IgD-negative memory B cell (primary cell): ENCODE data around the gene TBATA. TPM values are rescaled to one million over a fixed set of nuclear protein-coding genes. Genes with fewer than 3 reads are reported as not detected.
"Not testable (repeated sequence)": the region's sequence is repeated elsewhere in the genome, so short reads cannot be mapped to it uniquely, and the experiment has no call there.

Experiments used
- H3K27ac Mint-ChIP-seq, 3 donors: one replicate each; pipeline ENCODE4 v1.8.0; 2020 to 2022; ENCODE audit warnings: mild to moderate bottlenecking in 3 of 3, mixed read lengths in 3 of 3, moderate library complexity in 1 of 3
- H3K27me3 Mint-ChIP-seq: one replicate; pipeline ENCODE4 v1.8.0; 2021; ENCODE audit warnings: mixed read lengths
- H3K36me3 Mint-ChIP-seq: one replicate; pipeline ENCODE4 v1.8.0; 2020; ENCODE audit warnings: mild to moderate bottlenecking, mixed read lengths
- H3K4me1 Mint-ChIP-seq, 3 donors: one replicate each; pipeline ENCODE4 v1.8.0; 2020 to 2022; ENCODE audit warnings: mixed read lengths in 3 of 3, mild to moderate bottlenecking in 1 of 3
- H3K4me3 Mint-ChIP-seq, 4 donors: one replicate each; pipeline ENCODE4 v1.8.0; 2020 to 2022; ENCODE audit warnings: mild to moderate bottlenecking in 4 of 4, mixed read lengths in 4 of 4, moderate library complexity in 3 of 4
- H3K9me3 Mint-ChIP-seq, 3 donors: one replicate each; pipeline ENCODE4 v1.8.0; 2020 to 2021; ENCODE audit warnings: mixed read lengths in 3 of 3, mild to moderate bottlenecking in 1 of 3
- polyA plus RNA-seq: library from polyadenylated mRNA; unstranded; fragments of 300-500 nt; fragmentation: Illumina TruSeq; gene quantifications from one replicate; pipeline ENCODE4 v1.2.3, GENCODE V29; 2021

TBATA gene
- polyA plus RNA-seq, 1 donor from 2014 or later = not detected

- H3K27me3 Mint-ChIP-seq, H3K4me3 Mint-ChIP-seq, H3K4me1 Mint-ChIP-seq, H3K36me3 Mint-ChIP-seq: not testable (repeated sequence)
- Mint-ChIP-seq H3K9me3 (peaks cover 8 to 20% (median 11%) of the 10 kb centered on the region in 3 donors), H3K27ac (peak overlapping the region in 1 of 3 donors; percentile 23)
Measured at GRCh38 chr10:70768026-70768685, 17.0 kb downstream of the TBATA start.

GRCh38 chr10:70765794-70766594 lies 19.2 kb downstream of the TBATA start:
- no peaks in the 10 kb centered on the region for H3K36me3 Mint-ChIP-seq
- H3K9me3 Mint-ChIP-seq = peaks cover 8 to 20% (median 11%) of the 10 kb centered on the region in 3 donors
- no peak overlapping the region for H3K4me3 Mint-ChIP-seq
- H3K4me1 Mint-ChIP-seq = no peaks in the 10 kb centered on the region
- no peak overlapping the region for H3K27ac Mint-ChIP-seq
- peaks cover 7% of the 10 kb centered on the region for H3K27me3 Mint-ChIP-seq

DNA sequence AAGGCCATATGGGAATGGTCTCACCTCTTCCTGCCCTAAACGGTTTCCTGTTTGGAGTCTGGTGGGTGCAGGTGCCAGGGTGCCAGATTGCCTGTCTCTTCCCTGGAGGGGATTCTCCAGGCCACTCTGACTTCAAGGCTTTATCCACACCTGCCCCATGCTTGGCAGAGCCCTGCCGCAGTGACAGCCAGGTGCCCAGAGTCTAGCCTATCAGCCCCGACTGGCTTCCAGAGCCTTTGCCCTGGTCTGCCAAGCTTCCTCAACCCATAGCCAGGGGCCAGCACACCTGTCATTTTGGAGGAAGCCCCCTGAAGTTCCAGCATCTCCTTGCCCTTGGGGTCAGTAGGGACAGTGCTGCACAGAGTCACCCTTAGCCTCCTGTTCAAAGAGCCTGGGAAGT lies 21.6 kb downstream of the TBATA start:
- no peak overlapping the region for H3K4me3 Mint-ChIP-seq

DNA sequence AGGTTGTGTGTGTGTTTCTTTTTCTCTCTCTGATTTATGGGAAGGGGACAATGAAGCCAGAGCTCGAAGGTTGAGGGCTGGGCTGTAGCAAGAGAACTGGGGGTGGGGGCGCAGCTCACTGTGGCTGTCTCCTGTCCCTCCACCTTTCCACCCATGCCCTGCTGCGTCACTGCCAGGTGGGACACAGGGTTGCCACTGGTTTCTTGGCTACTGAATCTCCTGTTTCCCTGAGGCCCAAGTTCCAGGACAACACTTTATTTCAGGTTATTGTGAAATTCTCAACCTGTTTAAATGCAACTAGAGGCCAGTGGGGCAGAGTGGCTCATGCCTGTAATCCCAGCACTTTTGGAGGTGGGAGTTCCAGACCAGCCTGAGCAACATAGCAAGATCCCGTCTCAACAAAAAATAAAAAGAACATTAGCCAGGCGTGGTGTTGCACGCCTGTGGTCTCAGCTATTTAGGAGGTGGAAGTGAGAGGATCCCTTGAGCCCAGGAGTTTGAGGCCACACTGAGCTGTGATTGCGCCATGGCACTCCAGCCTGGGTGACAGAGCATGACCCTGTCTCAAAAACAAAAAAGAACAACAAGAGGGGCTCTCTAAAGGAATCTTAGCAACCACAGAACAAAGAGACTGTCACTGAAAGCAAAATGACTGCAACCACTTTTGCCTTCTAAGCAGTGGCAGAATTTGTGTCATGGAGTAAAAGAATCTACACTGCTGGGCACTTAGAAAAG lies 22.6 kb downstream of the TBATA start:
- Mint-ChIP-seq H3K27ac (no peak overlapping the region), H3K9me3 (peaks cover 8 to 20% (median 11%) of the 10 kb centered on the region in 3 donors), H3K4me3 (peak overlapping the region in 1 of 4 donors; percentile 30), H3K27me3 (peaks cover 4% of the 10 kb centered on the region), H3K4me1 (no peaks in the 10 kb centered on the region), H3K36me3 (no peaks in the 10 kb centered on the region)

More for the DNA sequence above, 21.6 kb downstream of the TBATA start:
- H3K27me3 Mint-ChIP-seq = peaks cover 7% of the 10 kb centered on the region
- H3K9me3 Mint-ChIP-seq = peaks cover 8 to 20% (median 11%) of the 10 kb centered on the region in 3 donors
- H3K27ac Mint-ChIP-seq = no peak overlapping the region
- no peaks in the 10 kb centered on the region for H3K36me3 Mint-ChIP-seq
- no peaks in the 10 kb centered on the region for H3K4me1 Mint-ChIP-seq

DNA sequence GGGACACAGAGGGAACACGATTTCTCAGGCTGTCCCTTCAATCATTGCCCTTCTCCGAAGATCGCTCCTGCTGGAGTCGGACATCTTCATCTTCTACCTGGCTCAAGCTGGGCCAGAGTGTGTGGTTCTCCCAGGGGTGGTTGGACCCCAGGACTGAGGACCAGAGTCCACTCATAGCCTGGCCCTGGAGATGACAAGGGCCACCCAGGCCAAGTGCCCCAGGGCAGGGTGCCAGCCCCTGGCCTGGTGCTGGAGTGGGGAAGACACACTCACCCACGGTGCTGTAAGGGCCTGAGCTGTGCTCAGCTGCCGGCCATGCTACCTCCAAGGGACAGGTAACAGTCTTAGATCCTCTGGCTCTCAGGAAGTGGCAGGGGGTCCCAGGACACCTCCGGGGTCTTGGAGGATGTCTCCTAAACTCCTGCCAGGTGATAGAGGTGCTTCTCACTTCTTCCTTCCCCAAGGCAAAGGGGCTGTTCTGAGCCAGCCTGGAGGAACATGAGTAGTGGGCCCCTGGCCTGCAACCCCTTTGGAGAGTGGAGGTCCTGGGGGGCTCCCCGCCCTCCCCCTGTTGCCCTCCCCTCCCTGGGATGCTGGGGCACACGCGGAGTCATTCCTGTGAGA lies 23.3 kb downstream of the TBATA start:
- H3K27ac Mint-ChIP-seq = no peak overlapping the region
- H3K4me3 Mint-ChIP-seq = no peak overlapping the region
- peaks cover 8% of the 10 kb centered on the region for H3K27me3 Mint-ChIP-seq

DNA sequence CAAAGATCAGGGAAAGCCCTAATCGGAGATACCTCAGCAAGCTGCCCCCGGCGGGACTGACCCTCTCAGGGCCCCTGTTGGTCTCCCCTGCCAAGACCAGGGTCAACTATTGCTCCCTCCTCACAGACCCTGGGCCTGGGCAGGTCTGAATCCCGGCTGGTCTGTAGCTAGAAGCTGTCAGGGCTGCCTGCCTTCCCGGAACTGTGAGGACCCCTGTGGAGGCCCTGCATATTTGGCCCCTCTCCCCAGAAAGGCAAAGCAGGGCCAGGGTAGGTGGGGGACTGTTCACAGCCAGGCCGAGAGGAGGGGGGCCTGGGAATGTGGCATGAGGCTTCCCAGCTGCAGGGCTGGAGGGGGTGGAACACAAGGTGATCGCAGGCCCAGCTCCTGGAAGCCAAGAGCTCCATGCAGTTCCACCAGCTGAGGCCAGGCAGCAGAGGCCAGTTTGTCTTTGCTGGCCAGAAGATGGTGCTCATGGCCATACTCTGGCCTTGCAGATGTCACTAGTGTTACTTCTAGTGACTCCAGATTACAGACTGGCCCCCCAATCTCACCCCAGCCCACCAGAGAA lies 24.1 kb downstream of the TBATA start:
- Mint-ChIP-seq H3K36me3 (no peaks in the 10 kb centered on the region), H3K4me1 (no peaks in the 10 kb centered on the region), H3K9me3 (peaks cover 4 to 12% (median 6%) of the 10 kb centered on the region in 3 donors), H3K4me3 (no peak overlapping the region), H3K27me3 (peaks cover 6% of the 10 kb centered on the region), H3K27ac (no peak overlapping the region)

More for the DNA sequence above, 23.3 kb downstream of the TBATA start:
- no peaks in the 10 kb centered on the region for H3K4me1 Mint-ChIP-seq
- H3K9me3 Mint-ChIP-seq = peaks cover 7 to 17% (median 9%) of the 10 kb centered on the region in 3 donors
- no peaks in the 10 kb centered on the region for H3K36me3 Mint-ChIP-seq

GRCh38 chr10:70760271-70760787 lies 24.8 kb downstream of the TBATA start:
- H3K27ac Mint-ChIP-seq = no peak overlapping the region
- H3K4me1 Mint-ChIP-seq = no peaks in the 10 kb centered on the region

DNA sequence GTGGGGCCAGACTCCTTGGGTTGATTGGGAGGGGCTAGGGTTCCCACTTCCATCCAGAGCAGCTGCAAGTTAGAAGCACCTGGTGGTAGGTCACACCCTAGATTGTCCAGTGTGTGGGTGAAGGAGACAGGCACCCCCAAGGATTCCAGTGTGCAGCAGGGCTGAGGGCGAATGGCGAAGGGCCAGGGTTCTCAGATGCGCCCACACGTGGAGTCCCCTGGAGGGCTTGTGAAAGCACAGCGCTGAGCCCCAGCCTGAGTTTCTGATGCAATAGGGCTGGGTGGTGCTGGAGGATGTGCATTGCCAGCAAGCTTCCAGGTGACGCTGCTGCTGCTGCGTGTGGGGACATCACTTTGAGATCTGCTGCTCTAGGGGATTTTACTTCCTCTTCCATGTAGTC lies 25.4 kb downstream of the TBATA start:
- H3K27me3 Mint-ChIP-seq = peaks cover 6% of the 10 kb centered on the region
- H3K36me3 Mint-ChIP-seq = no peaks in the 10 kb centered on the region
- H3K4me3 Mint-ChIP-seq = no peak overlapping the region
- no peaks in the 10 kb centered on the region for H3K9me3 Mint-ChIP-seq
- H3K4me1 Mint-ChIP-seq = no peaks in the 10 kb centered on the region
- no peak overlapping the region for H3K27ac Mint-ChIP-seq

More at GRCh38 chr10:70760271-70760787, 24.8 kb downstream of the TBATA start:
- no peaks in the 10 kb centered on the region for H3K36me3 Mint-ChIP-seq
- H3K9me3 Mint-ChIP-seq = peaks cover under 1 to 4% (median 3%) of the 10 kb centered on the region in 3 donors
- peaks cover 6% of the 10 kb centered on the region for H3K27me3 Mint-ChIP-seq
- H3K4me3 Mint-ChIP-seq = no peak overlapping the region

DNA sequence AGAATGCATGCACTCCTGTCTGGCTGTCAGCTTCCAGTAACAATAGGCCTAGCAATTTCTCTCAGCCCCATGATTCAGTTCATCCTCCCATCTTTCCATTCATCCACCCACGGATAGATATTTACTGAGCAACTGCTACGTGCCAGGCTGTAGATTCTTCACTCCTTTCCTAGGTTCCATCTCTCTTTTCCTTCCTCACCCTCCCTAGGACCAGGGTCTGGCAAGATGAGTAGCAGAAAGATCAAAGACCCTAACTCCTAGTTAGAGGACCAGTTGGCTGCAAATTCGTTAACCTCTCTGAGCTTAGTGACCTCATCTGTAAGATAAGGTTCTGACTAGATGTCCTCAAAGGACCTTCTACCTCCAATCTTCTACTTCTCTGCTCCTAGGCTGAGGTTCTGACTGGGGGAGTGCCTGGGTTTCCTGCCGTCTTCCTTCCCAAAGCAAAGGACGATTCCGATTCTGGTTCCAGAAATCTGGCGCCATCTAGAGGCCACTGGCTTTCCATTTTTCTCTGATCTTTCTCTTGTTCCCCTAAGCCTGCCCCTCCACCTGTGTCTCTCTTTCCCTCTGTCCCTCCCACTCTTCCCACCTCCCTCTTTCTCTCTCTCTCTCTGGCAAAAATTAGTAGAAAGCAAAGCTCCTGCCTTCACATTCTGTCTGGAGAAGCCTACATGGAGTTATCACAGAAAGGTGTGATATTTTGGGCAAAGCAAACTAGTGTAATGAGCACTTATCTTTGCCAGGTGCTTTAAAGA lies 26.2 kb downstream of the TBATA start:
- no peak overlapping the region for H3K4me3 Mint-ChIP-seq
- no peaks in the 10 kb centered on the region for H3K4me1 Mint-ChIP-seq
- H3K27me3 Mint-ChIP-seq = peaks cover 6% of the 10 kb centered on the region
- H3K27ac Mint-ChIP-seq = no peak overlapping the region
- no peaks in the 10 kb centered on the region for H3K9me3 Mint-ChIP-seq
- H3K36me3 Mint-ChIP-seq = no peaks in the 10 kb centered on the region

GRCh38 chr10:70757856-70758255 lies 27.3 kb downstream of the TBATA start:
- Mint-ChIP-seq H3K36me3 (no peaks in the 10 kb centered on the region), H3K4me3 (no peak overlapping the region), H3K4me1 (no peaks in the 10 kb centered on the region), H3K27me3 (peaks cover 6% of the 10 kb centered on the region), H3K9me3 (no peaks in the 10 kb centered on the region), H3K27ac (no peak overlapping the region)

- Mint-ChIP-seq H3K27ac (no peak overlapping the region), H3K27me3 (peaks cover 4% of the 10 kb centered on the region), H3K4me1 (no peaks in the 10 kb centered on the region), H3K9me3 (no peaks in the 10 kb centered on the region), H3K4me3 (no peak overlapping the region), H3K36me3 (no peaks in the 10 kb centered on the region)
Measured at GRCh38 chr10:70756700-70757360, 28.3 kb downstream of the TBATA start.

DNA sequence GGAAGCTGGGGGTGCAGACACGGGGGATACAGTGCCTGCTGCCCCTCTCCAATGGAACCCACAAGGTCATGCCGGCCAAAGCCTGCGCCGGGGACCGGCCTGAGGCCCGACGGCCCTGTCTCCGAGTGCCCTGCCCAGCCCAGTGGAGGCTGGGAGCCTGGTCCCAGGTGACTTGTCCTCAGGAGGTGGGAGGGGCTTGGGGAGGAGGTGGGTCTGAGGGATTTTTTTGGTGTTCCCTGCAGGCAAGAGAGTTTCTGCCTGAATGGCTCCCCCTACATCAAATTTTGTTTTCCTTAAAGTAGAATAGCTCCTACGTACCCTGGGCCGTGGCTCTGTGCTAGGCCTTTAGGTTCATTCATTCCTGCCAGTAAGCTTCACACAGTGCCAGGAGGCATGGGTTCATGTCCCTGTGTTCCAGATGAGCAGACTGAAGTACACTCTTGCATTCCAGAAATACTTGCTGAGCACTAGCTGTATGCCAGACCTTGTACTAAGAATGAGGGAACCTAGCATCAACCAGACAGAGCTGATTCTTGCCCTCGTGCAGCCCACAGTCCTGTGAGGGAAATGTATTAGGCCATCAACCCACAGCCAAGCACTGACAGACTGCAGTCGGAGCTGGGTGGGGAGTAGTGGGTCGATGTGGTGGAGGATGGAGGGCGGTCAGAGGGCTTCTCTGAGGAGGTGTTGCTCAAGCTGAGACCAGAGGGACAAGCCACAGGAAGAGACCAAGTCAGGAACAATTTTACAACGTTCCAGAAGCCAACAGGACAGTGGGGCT lies 31.1 kb downstream of the TBATA start:
- Mint-ChIP-seq H3K27ac (no peak overlapping the region), H3K4me3 (no peak overlapping the region), H3K27me3 (peaks cover 4% of the 10 kb centered on the region), H3K36me3 (peaks cover 1% of the 10 kb centered on the region), H3K4me1 (no peaks in the 10 kb centered on the region), H3K9me3 (no peaks in the 10 kb centered on the region)
